OCI-LY7 (cell line): ENCODE measurements around the gene ARHGAP4. TPM values are rescaled to one million over a fixed set of nuclear protein-coding genes. Genes with fewer than 3 reads are reported as not detected.

Experiments used
- BruUV-seq: library from RNA; stranded (reverse); fragments of 400-500 nt; replicated peaks from 2 replicates; lab custom pipeline; 2021; lab: Mats Ljungman, UMichigan
- CTCF ChIA-PET: fragments of 300-600 bp; sonication (Branson Sonifier 250); formaldehyde crosslinking; loops from one replicate; lab custom pipeline; 2022; ENCODE audit warnings: antibody characterized with exemption; ENCODE audit not compliant: unreplicated experiment; lab: Charles Lee
- POLR2A ChIA-PET: fragments of 300-600 bp; sonication (Branson Sonifier 250); formaldehyde crosslinking; loops from one replicate; lab custom pipeline; 2022; ENCODE audit warnings: antibody characterized with exemption; lab: Charles Lee
- DNase-seq: peaks from one replicate; pipeline ENCODE4 v3.0.0-alpha.2; 2015; ENCODE audit warnings: low spot score
- H2AFZ ChIP-seq: fragments of 200-600 bp; sonication (generic), shearing (Covaris generic); 2 replicates; pipeline ENCODE4 v1.6.1; 2014; ENCODE audit warnings: mild to moderate bottlenecking, antibody characterized with exemption, low read length, moderate library complexity
- H3K27ac ChIP-seq: fragments of 200-600 bp; sonication (generic); 2 replicates; pipeline ENCODE4 v1.5.1; 2014; ENCODE audit warnings: mixed run types, low read depth, mild to moderate bottlenecking, moderate library complexity, low read length, inconsistent platforms; ENCODE audit not compliant: poor library complexity, severe bottlenecking
- H3K36me3 ChIP-seq: fragments of 200-600 bp; sonication (generic); 2 replicates; pipeline ENCODE4 v1.6.1; 2014; ENCODE audit warnings: mild to moderate bottlenecking, antibody characterized with exemption, low read length, moderate library complexity, mixed read lengths; ENCODE audit not compliant: insufficient read depth
- H3K4me1 ChIP-seq: fragments of 200-600 bp; sonication (generic); 2 replicates; pipeline ENCODE4 v1.5.1; 2014; ENCODE audit warnings: mild to moderate bottlenecking, low read length; ENCODE audit not compliant: insufficient read depth, poor library complexity, severe bottlenecking
- H3K4me2 ChIP-seq: fragments of 200-600 bp; sonication (generic); 2 replicates; pipeline ENCODE4 v1.6.1; 2014; ENCODE audit warnings: mild to moderate bottlenecking, low read length
- H3K4me3 ChIP-seq: fragments of 200-600 bp; sonication (generic); 2 replicates; pipeline ENCODE4 v1.5.1; 2014; ENCODE audit warnings: mild to moderate bottlenecking, low read depth, low read length; ENCODE audit not compliant: poor library complexity, severe bottlenecking
- H3K79me2 ChIP-seq: fragments of 200-600 bp; sonication (generic); 2 replicates; pipeline ENCODE4 v1.6.1; 2016; ENCODE audit warnings: low read depth, mild to moderate bottlenecking, low read length, moderate library complexity, mixed read lengths; ENCODE audit not compliant: insufficient read depth
- H3K9me2 ChIP-seq: fragments of 200-600 bp; sonication (generic); 2 replicates; pipeline ENCODE4 v1.6.1; 2016; ENCODE audit warnings: mild to moderate bottlenecking, low read length, mixed read lengths; ENCODE audit not compliant: insufficient read depth
- H3K9me3 ChIP-seq: fragments of 200-600 bp; sonication (generic); 2 replicates; pipeline ENCODE4 v1.6.1; 2014; ENCODE audit warnings: mild to moderate bottlenecking, mixed run types, low read length, mixed read lengths
- H4K20me1 ChIP-seq: fragments of 200-600 bp; sonication (generic); 2 replicates; pipeline ENCODE4 v1.6.1; 2014; ENCODE audit warnings: mild to moderate bottlenecking, antibody characterized with exemption, low read length, moderate library complexity, mixed read lengths; ENCODE audit not compliant: insufficient read depth
- EZH2phosphoT487 ChIP-seq: fragments of 200-600 bp; sonication (generic); IDR thresholded peaks from 2 replicates; pipeline ENCODE4 v1.6.1; 2018; ENCODE audit warnings: low read depth, borderline replicate concordance, mild to moderate bottlenecking, mixed run types, antibody characterized with exemption, low read length, moderate library complexity, mixed read lengths
- intact Hi-C: fragments of 100-400 bp; cut with micrococcal nuclease; formaldehyde crosslinking; loops from one replicate; pipeline ENCODE4 v1.10.0; 2022; ENCODE audit not compliant: unreplicated experiment
- total RNA-seq, 2 experiments: library from RNA; depleted of rRNA in 1 of 2; stranded (reverse); fragments of >200 nt in 1 of 2; shearing (Covaris generic) in 1 of 2; gene quantifications; 2 replicates each; pipeline ENCODE4 v1.2.3, GENCODE V29; 2014 to 2022
- TF ChIP-seq, protein P1 (sequence below): fragments of 200-600 bp; sonication (generic); conservative IDR thresholded peaks from 2 replicates; pipeline ENCODE4 v1.5.1; 2014; ENCODE audit warnings: mild to moderate bottlenecking, antibody characterized with exemption, low read length, moderate library complexity, mixed read lengths

Gene ARHGAP4
- total RNA-seq, 2 experiments from 2014 or later, result 126 to 128 TPM

- intact Hi-C loops, result no loop called here
- no peaks in the 10 kb centered on the region for H3K9me2 ChIP-seq
- no TSS peak for BruUV-seq
- no peaks in the 10 kb centered on the region for H3K9me3 ChIP-seq
- DNase-seq, result no peak
- ChIA-PET CTCF (no interaction called here), POLR2A (no interaction called here)
- H3K79me2 ChIP-seq, result no peaks in the 10 kb centered on the region
- no peaks in the 10 kb centered on the region for H3K4me1 ChIP-seq
- H3K36me3 ChIP-seq, result no peaks in the 10 kb centered on the region
- no peak overlapping the region for H3K27ac ChIP-seq
- H3K4me3 ChIP-seq, result no peak overlapping the region
- TF ChIP-seq EZH2phosphoT487, result no peak
- TF ChIP-seq, protein P1, sequence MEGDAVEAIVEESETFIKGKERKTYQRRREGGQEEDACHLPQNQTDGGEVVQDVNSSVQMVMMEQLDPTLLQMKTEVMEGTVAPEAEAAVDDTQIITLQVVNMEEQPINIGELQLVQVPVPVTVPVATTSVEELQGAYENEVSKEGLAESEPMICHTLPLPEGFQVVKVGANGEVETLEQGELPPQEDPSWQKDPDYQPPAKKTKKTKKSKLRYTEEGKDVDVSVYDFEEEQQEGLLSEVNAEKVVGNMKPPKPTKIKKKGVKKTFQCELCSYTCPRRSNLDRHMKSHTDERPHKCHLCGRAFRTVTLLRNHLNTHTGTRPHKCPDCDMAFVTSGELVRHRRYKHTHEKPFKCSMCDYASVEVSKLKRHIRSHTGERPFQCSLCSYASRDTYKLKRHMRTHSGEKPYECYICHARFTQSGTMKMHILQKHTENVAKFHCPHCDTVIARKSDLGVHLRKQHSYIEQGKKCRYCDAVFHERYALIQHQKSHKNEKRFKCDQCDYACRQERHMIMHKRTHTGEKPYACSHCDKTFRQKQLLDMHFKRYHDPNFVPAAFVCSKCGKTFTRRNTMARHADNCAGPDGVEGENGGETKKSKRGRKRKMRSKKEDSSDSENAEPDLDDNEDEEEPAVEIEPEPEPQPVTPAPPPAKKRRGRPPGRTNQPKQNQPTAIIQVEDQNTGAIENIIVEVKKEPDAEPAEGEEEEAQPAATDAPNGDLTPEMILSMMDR, result no peak
- no peak overlapping the region for H2AFZ ChIP-seq
- H4K20me1 ChIP-seq, result no peaks in the 10 kb centered on the region
- H3K4me2 ChIP-seq, result no peak overlapping the region
Measured at GRCh38 chrX:153864101-153864500, 62.0 kb downstream of the ARHGAP4 start.

DNA sequence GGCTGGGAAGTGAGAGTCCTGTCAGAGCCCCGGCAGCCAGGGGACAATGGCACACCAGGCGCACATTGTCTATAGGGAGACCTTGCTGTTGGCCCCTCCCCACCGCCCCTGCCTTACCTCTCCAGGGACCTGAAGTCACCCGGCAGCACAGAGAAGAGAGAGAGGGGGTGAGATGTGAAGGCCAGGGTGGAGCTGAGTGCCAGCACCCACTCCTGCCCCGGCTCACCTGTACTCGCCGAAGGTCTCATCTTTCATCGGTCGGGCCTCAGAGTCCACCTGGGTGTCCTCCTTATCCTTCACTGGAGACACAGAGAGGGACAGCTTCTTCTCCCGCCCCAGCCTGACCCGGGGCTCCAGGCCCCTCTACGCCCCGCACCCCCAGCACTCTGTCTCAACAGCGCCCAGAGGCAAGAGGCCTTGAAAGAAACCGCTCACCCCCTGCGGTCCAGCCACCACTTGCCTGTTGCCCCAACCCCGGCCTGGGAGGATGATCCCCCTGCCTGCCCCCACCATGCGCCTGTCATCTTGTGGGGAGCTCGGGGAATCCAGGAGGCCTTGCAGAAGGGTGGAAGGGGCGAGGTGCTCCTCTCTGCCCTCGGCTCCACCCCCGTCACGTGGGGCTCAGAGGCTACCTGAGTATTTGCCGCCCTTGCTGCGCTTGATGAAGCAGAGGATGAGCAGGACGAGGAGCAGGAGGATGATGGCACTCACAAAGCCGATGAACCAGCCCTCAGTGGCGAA, 62.6 kb downstream of the ARHGAP4 start:
- H2AFZ ChIP-seq, result no peak overlapping the region
- DNase-seq, result no peak
- no peak overlapping the region for H3K27ac ChIP-seq
- no peak for TF ChIP-seq EZH2phosphoT487
- TF ChIP-seq, protein P1, result no peak
- no peaks in the 10 kb centered on the region for H3K36me3 ChIP-seq
- no peak overlapping the region for H3K4me2 ChIP-seq
- H3K4me1 ChIP-seq, result no peaks in the 10 kb centered on the region
- CTCF ChIA-PET, result no interaction called here
- no peaks in the 10 kb centered on the region for H4K20me1 ChIP-seq
- H3K9me3 ChIP-seq, result no peaks in the 10 kb centered on the region
- H3K9me2 ChIP-seq, result no peaks in the 10 kb centered on the region
- POLR2A ChIA-PET, result no interaction called here
- BruUV-seq, result no TSS peak
- no peak overlapping the region for H3K4me3 ChIP-seq
- intact Hi-C loops, result no loop called here
- no peaks in the 10 kb centered on the region for H3K79me2 ChIP-seq
